Neural cell (in vitro differentiated cells): ENCODE data around the gene GPATCH11.

ENCODE experiments used
- CTCF ChIP-seq: fragments of 450-650 bp; IDR thresholded peaks from 2 replicates; pipeline ENCODE4 v1.5.1; 2014; ENCODE audit warnings: antibody characterized with exemption, mild to moderate bottlenecking, moderate library complexity; ENCODE audit not compliant: poor library complexity, severe bottlenecking
- EP300 ChIP-seq: fragments of 450-650 bp; conservative IDR thresholded peaks from 2 replicates; pipeline ENCODE4 v1.6.1; 2014; ENCODE audit warnings: antibody characterized with exemption, mild to moderate bottlenecking, moderate library complexity; ENCODE audit not compliant: poor library complexity, severe bottlenecking
- EZH2 ChIP-seq: fragments of 200-600, 300-800 bp; shearing (Covaris generic), sonication (generic); IDR thresholded peaks from 2 replicates; pipeline ENCODE4 v1.6.1; 2014; ENCODE audit warnings: antibody characterized with exemption, low read length, borderline replicate concordance, mild to moderate bottlenecking; ENCODE audit not compliant: insufficient read depth, poor library complexity, severe bottlenecking
- RAD21 ChIP-seq: fragments of 450-650 bp; conservative IDR thresholded peaks from 2 replicates; pipeline ENCODE4 v1.6.1; 2014; ENCODE audit warnings: antibody characterized with exemption, mild to moderate bottlenecking, moderate library complexity
- REST ChIP-seq: IDR thresholded peaks from 2 replicates; pipeline ENCODE4 v1.6.1; 2012; ENCODE audit warnings: borderline replicate concordance

GRCh38 chr2:37080689-37081088 lies 3.6 kb upstream of the GPATCH11 start:
- no peak for TF ChIP-seq CTCF
- no peak for TF ChIP-seq EZH2
- TF ChIP-seq REST, result no peak
- TF ChIP-seq EP300, result no peak
- TF ChIP-seq RAD21, result no peak
